ENCODE results near the gene SLC15A5. TPM values are rescaled to one million over a fixed set of nuclear protein-coding genes. Genes with fewer than 3 reads are reported as not detected.

Gene SLC15A5
- total RNA-seq, 2 donors from 2014 or later: not detected

- Mint-ChIP-seq H3K9me3 (peaks cover 0 to 11% of the 10 kb centered on the region in 2 donors), H3K36me3 (no peaks in the 10 kb centered on the region), H3K27ac (no peak overlapping the region)
- DNase-seq (ENCODE audit: low spot score in 2 of 2): no peak
- no peak for ATAC-seq
These were observed 53.3 kb downstream of the SLC15A5 start for GRCh38 chr12:16224196-16224595.

- Mint-ChIP-seq H3K36me3 (no peaks in the 10 kb centered on the region), H3K9me3 (peaks cover 0 to 11% of the 10 kb centered on the region in 2 donors), H3K27ac (no peak overlapping the region)
- no peak for DNase-seq (ENCODE audit: low spot score in 2 of 2)
- ATAC-seq: no peak
These were observed 55.7 kb downstream of the SLC15A5 start for GRCh38 chr12:16221776-16222175.

- no peaks in the 10 kb centered on the region for H3K36me3 Mint-ChIP-seq
- H3K27ac Mint-ChIP-seq: no peak overlapping the region
- peaks cover 0 to 11% of the 10 kb centered on the region in 2 donors for H3K9me3 Mint-ChIP-seq
- ATAC-seq (no peak), DNase-seq (ENCODE audit: low spot score in 2 of 2) (no peak)
These were observed 57.4 kb downstream of the SLC15A5 start for GRCh38 chr12:16220120-16220519.

- DNase-seq (ENCODE audit: low spot score in 2 of 2) (no peak), ATAC-seq (no peak)
- no peaks in the 10 kb centered on the region for H3K36me3 Mint-ChIP-seq
- no peak overlapping the region for H3K27ac Mint-ChIP-seq
- peaks cover 0 to 11% of the 10 kb centered on the region in 2 donors for H3K9me3 Mint-ChIP-seq
These were observed 58.3 kb downstream of the SLC15A5 start for GRCh38 chr12:16218934-16219751.

- Mint-ChIP-seq H3K36me3 (no peaks in the 10 kb centered on the region), H3K27ac (no peak overlapping the region), H3K9me3 (peaks cover 0 to 11% of the 10 kb centered on the region in 2 donors)
- DNase-seq (ENCODE audit: low spot score in 2 of 2) (no peak), ATAC-seq (no peak)
These were observed 59.3 kb downstream of the SLC15A5 start for GRCh38 chr12:16218234-16218633.

- Mint-ChIP-seq H3K27ac (no peak overlapping the region), H3K9me3 (no peaks in the 10 kb centered on the region), H3K36me3 (no peaks in the 10 kb centered on the region)
- DNase-seq (ENCODE audit: low spot score in 2 of 2) (no peak), ATAC-seq (no peak)
These were observed 65.8 kb downstream of the SLC15A5 start for GRCh38 chr12:16211731-16212130.

- ATAC-seq (no peak), DNase-seq (ENCODE audit: low spot score in 2 of 2) (no peak)
- peaks cover 7 to 15% of the 10 kb centered on the region in 2 donors for H3K9me3 Mint-ChIP-seq
- no peak overlapping the region for H3K27ac Mint-ChIP-seq
- no peaks in the 10 kb centered on the region for H3K36me3 Mint-ChIP-seq
These were observed 78.6 kb downstream of the SLC15A5 start for GRCh38 chr12:16198884-16199283.

- no peaks in the 10 kb centered on the region for H3K36me3 Mint-ChIP-seq
- H3K9me3 Mint-ChIP-seq: peaks cover 12 to 15% of the 10 kb centered on the region in 2 donors
- H3K27ac Mint-ChIP-seq: no peak overlapping the region
- DNase-seq (ENCODE audit: low spot score in 2 of 2) (no peak), ATAC-seq (no peak)
These were observed 79.9 kb downstream of the SLC15A5 start for GRCh38 chr12:16197600-16197999.

GRCh38 chr12:16189849-16190248 lies 87.6 kb downstream of the SLC15A5 start:
- Mint-ChIP-seq H3K27ac (no peak overlapping the region), H3K36me3 (no peaks in the 10 kb centered on the region), H3K9me3 (peaks cover 0 to 9% of the 10 kb centered on the region in 2 donors)
- ATAC-seq: no peak
- DNase-seq (ENCODE audit: low spot score in 2 of 2): no peak

- ATAC-seq (no peak), DNase-seq (ENCODE audit: low spot score in 2 of 2) (no peak)
- no peak overlapping the region for H3K27ac Mint-ChIP-seq
- H3K36me3 Mint-ChIP-seq: no peaks in the 10 kb centered on the region
- H3K9me3 Mint-ChIP-seq: peaks cover 0 to 4% of the 10 kb centered on the region in 2 donors
These were observed 89.8 kb downstream of the SLC15A5 start for GRCh38 chr12:16187660-16188059.

- DNase-seq (ENCODE audit: low spot score in 2 of 2) (no peak), ATAC-seq (no peak)
- peaks cover 3 to 9% of the 10 kb centered on the region in 2 donors for H3K9me3 Mint-ChIP-seq
- no peaks in the 10 kb centered on the region for H3K36me3 Mint-ChIP-seq
- no peak overlapping the region for H3K27ac Mint-ChIP-seq
These were observed 92.8 kb downstream of the SLC15A5 start for GRCh38 chr12:16184681-16185080.

GRCh38 chr12:16183541-16183940 lies 93.9 kb downstream of the SLC15A5 start:
- H3K36me3 Mint-ChIP-seq: no peaks in the 10 kb centered on the region
- H3K9me3 Mint-ChIP-seq: peaks cover 6 to 9% of the 10 kb centered on the region in 2 donors
- DNase-seq (ENCODE audit: low spot score in 2 of 2) (no peak), ATAC-seq (no peak)
- no peak overlapping the region for H3K27ac Mint-ChIP-seq

- Mint-ChIP-seq H3K9me3 (peaks cover 6 to 9% of the 10 kb centered on the region in 2 donors), H3K27ac (no peak overlapping the region), H3K36me3 (no peaks in the 10 kb centered on the region)
- no peak for ATAC-seq
- DNase-seq (ENCODE audit: low spot score in 2 of 2): no peak
These were observed 101.6 kb downstream of the SLC15A5 start for GRCh38 chr12:16175840-16176239.

GRCh38 chr12:16174282-16174681 lies 103.2 kb downstream of the SLC15A5 start:
- H3K9me3 Mint-ChIP-seq: peaks cover 3 to 5% of the 10 kb centered on the region in 2 donors

GRCh38 chr12:16171348-16171747 lies 106.1 kb downstream of the SLC15A5 start:
- H3K9me3 Mint-ChIP-seq: peaks cover 0 to 3% of the 10 kb centered on the region in 2 donors
- no peak for DNase-seq (ENCODE audit: low spot score in 2 of 2)

More at GRCh38 chr12:16174282-16174681, 103.2 kb downstream of the SLC15A5 start:
- Mint-ChIP-seq H3K27ac (no peak overlapping the region), H3K36me3 (no peaks in the 10 kb centered on the region)
- no peak for ATAC-seq
- no peak for DNase-seq (ENCODE audit: low spot score in 2 of 2)

GRCh38 chr12:16168078-16168477 lies 109.4 kb downstream of the SLC15A5 start:
- DNase-seq (ENCODE audit: low spot score in 2 of 2) (no peak), ATAC-seq (no peak)
- H3K9me3 Mint-ChIP-seq: peaks cover 0 to 3% of the 10 kb centered on the region in 2 donors
- H3K27ac Mint-ChIP-seq: no peak overlapping the region
- H3K36me3 Mint-ChIP-seq: no peaks in the 10 kb centered on the region

More at GRCh38 chr12:16171348-16171747, 106.1 kb downstream of the SLC15A5 start:
- no peak for ATAC-seq
- Mint-ChIP-seq H3K36me3 (no peaks in the 10 kb centered on the region), H3K27ac (no peak overlapping the region)

- Mint-ChIP-seq H3K36me3 (no peaks in the 10 kb centered on the region), H3K27ac (no peak overlapping the region), H3K9me3 (peaks cover 0 to 3% of the 10 kb centered on the region in 2 donors)
- DNase-seq (ENCODE audit: low spot score in 2 of 2): no peak
- ATAC-seq: no peak
These were observed 110.7 kb downstream of the SLC15A5 start for GRCh38 chr12:16166563-16167470.

All from activated naive CD4-positive, alpha-beta T cell treated with anti-CD3 and anti-CD28 coated beads, Interleukin-2, amount 50 U/mL, for 72 hours (primary cell).